ENCODE measurements around the gene ETS1. TPM values are rescaled to one million over a fixed set of nuclear protein-coding genes. Genes with fewer than 3 reads are reported as not detected.

The ETS1 gene
- total and polyA plus RNA-seq, 2 experiments from 2014 or later = 6.7 to 21.8 TPM

DNA sequence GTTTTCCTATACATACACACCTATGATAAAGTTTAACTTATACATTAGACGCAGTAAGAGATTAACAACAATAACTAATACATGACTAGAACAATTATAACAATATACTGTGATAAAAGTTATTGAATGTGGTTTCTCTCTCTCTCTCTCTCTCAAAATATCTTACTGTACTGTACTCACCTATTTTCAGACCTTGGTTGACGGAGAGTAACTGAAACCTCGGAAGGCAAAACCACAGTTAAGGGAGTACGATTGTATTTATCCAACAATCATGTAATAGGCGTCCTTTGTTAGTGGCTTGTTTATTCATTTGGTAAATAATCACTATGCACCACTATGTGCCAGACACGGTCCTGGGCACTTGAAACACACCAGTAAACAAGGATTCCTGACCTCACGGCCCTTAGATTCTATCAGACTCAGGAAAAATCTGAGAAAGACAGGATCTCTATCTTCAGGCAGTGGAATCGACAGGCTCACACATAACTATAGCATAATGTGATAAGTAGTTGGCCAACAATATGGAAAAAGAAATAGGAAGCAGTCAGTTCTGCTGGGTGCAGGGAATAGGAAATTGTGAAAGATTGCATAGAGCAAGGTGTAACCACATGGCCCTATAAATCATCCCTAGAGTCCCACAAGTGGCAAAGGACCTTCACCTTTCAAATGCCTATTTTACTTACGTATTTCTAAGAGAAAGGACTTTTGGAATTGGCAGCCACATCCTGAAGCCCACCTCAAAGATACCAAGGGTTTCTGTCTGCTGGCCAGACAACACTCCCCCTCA lies 12.0 kb downstream of the ETS1 start:
- no peaks in the 10 kb centered on the region for H3K27me3 ChIP-seq
- no peak overlapping the region for H3K27ac ChIP-seq
- H3K4me2 ChIP-seq = no peak overlapping the region
- peaks cover 6% of the 10 kb centered on the region for H3K4me1 ChIP-seq (ENCODE audit: insufficient read depth)
- WGBS (ENCODE audit: low lambda C conversion rate, missing lambda C conversion rate) = 86% methylated on average over 9 of the region's 9 CpGs
- H3K79me2 ChIP-seq = no peaks in the 10 kb centered on the region
- no peak for DNase-seq (ENCODE audit: low spot score)
- no peaks in the 10 kb centered on the region for H3K9me3 ChIP-seq (ENCODE audit: low read depth)
- no peak overlapping the region for H2AFZ ChIP-seq
- no peaks in the 10 kb centered on the region for H3K36me3 ChIP-seq (replicated peaks; ENCODE audit: insufficient read depth, low read depth)
- TF ChIP-seq CTCF (IDR thresholded peaks at IDR 0.05; ENCODE audit: poor library complexity) (no peak), EZH2 (IDR thresholded peaks at IDR 0.05; ENCODE audit: borderline replicate concordance) (no peak), EZH2phosphoT487 (IDR thresholded peaks at IDR 0.05; ENCODE audit: low read depth, severe bottlenecking, unreplicated experiment) (no peak)
- H3K4me3 ChIP-seq = no peak overlapping the region
- no peaks in the 10 kb centered on the region for H4K20me1 ChIP-seq (ENCODE audit: insufficient read depth, poor library complexity, severe bottlenecking)
- no peaks in the 10 kb centered on the region for H3K9me2 ChIP-seq (replicated peaks; ENCODE audit: insufficient read depth)

- 87% methylated on average over 2 of the region's 2 CpGs for WGBS (ENCODE audit: low lambda C conversion rate, missing lambda C conversion rate)
Observed at GRCh38 chr11:128574576-128575011, 12.8 kb downstream of the ETS1 start.

DNA sequence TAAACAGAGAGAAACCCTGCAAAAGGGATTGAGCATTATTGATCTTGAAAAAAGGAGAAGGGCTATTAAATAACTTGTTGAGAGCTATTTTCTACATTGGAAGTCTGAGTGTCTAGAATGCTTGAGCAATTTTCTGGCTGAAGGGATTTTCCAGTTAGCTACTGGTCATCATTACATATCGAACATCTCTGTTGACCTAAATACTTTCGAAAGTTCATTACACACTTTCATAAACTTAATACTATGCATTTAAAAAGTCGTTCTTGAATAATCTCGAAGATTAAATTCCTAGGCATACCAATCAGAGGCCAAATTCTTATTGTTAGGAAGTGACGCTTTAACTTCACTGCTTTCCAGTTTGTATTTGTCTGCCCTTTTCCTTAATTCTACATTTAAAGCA lies 13.7 kb downstream of the ETS1 start:
- Histone ChIP-seq H3K4me1 (ENCODE audit: insufficient read depth) (peaks cover 6% of the 10 kb centered on the region), H4K20me1 (ENCODE audit: insufficient read depth, poor library complexity, severe bottlenecking) (no peaks in the 10 kb centered on the region), H3K9me2 (replicated peaks; ENCODE audit: insufficient read depth) (no peaks in the 10 kb centered on the region), H2AFZ (no peak overlapping the region), H3K79me2 (no peaks in the 10 kb centered on the region), H3K27me3 (no peaks in the 10 kb centered on the region), H3K4me2 (no peak overlapping the region), H3K27ac (no peak overlapping the region), H3K4me3 (no peak overlapping the region), H3K9me3 (ENCODE audit: low read depth) (no peaks in the 10 kb centered on the region), H3K36me3 (replicated peaks; ENCODE audit: insufficient read depth, low read depth) (no peaks in the 10 kb centered on the region)
- DNase-seq (ENCODE audit: low spot score) = no peak
- WGBS (ENCODE audit: low lambda C conversion rate, missing lambda C conversion rate) = 92% methylated on average over 5 of the region's 5 CpGs
- TF ChIP-seq CTCF (IDR thresholded peaks at IDR 0.05; ENCODE audit: poor library complexity) (no peak), EZH2 (IDR thresholded peaks at IDR 0.05; ENCODE audit: borderline replicate concordance) (no peak), EZH2phosphoT487 (IDR thresholded peaks at IDR 0.05; ENCODE audit: low read depth, severe bottlenecking, unreplicated experiment) (no peak)

More at GRCh38 chr11:128574576-128575011, 12.8 kb downstream of the ETS1 start:
- no peak overlapping the region for H3K27ac ChIP-seq
- H3K9me3 ChIP-seq (ENCODE audit: low read depth) = no peaks in the 10 kb centered on the region
- H3K4me3 ChIP-seq = no peak overlapping the region
- no peak overlapping the region for H2AFZ ChIP-seq
- H3K27me3 ChIP-seq = no peaks in the 10 kb centered on the region
- no peaks in the 10 kb centered on the region for H3K36me3 ChIP-seq (replicated peaks; ENCODE audit: insufficient read depth, low read depth)
- no peak for DNase-seq (ENCODE audit: low spot score)
- TF ChIP-seq CTCF (IDR thresholded peaks at IDR 0.05; ENCODE audit: poor library complexity) (no peak), EZH2 (IDR thresholded peaks at IDR 0.05; ENCODE audit: borderline replicate concordance) (no peak), EZH2phosphoT487 (IDR thresholded peaks at IDR 0.05; ENCODE audit: low read depth, severe bottlenecking, unreplicated experiment) (no peak)
- peaks cover 6% of the 10 kb centered on the region for H3K4me1 ChIP-seq (ENCODE audit: insufficient read depth)
- no peaks in the 10 kb centered on the region for H4K20me1 ChIP-seq (ENCODE audit: insufficient read depth, poor library complexity, severe bottlenecking)
- H3K4me2 ChIP-seq = no peak overlapping the region
- no peaks in the 10 kb centered on the region for H3K79me2 ChIP-seq
- no peaks in the 10 kb centered on the region for H3K9me2 ChIP-seq (replicated peaks; ENCODE audit: insufficient read depth)
